ENCODE data around the gene SYT11.
A peak's percentile ranks its signal among the peaks of the same experiment; 100 is the strongest.
"Not testable (repeated sequence)": the region's sequence is repeated elsewhere in the genome, so short reads cannot be mapped to it uniquely, and the experiment has no call there.

SYT11 gene

GRCh38 chr1:155861896-155862295 lies 2.5 kb downstream of the SYT11 start:
- no peak for DNase-seq

- DNase-seq = no peak
Measured at GRCh38 chr1:155864393-155864792, 5.0 kb downstream of the SYT11 start.

DNA sequence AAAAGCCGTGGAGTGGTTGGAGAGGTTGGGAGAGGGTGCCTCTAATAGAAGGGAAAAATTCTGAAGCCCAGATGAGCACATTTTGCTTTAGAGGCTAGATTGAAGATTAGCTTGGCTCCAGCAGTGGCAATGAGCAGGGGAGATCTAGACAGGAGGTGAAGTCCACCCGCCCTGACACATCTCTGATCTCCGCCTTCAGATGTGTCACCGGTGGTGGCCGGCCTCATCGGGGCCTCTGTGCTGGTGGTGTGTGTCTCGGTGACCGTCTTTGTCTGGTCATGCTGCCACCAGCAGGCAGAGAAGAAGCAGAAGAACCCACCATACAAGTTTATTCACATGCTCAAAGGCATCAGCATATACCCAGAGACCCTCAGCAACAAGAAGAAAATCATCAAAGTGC lies 8.4 kb downstream of the SYT11 start:
- DNase-seq = no peak

DNA sequence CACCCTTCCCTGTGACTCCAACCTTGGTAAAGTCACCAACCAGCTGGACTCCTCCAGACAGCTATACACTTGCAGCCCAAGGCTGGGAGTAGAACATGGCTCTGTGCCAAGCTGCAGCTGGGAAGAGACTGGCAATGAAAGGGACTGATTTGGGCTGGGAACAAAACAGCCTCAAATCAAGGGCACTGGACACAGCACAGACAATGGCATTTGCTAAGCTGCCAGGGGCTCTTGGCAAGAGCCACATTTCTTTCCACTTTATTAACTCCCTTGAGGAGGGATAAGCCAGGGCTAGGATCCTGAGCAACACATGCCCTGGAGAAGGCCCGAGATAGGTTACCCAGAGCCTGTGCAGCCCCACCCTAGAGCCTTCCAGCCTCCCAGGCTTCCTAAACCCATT lies 12.0 kb downstream of the SYT11 start:
- DNase-seq = peak; percentile 7

DNA sequence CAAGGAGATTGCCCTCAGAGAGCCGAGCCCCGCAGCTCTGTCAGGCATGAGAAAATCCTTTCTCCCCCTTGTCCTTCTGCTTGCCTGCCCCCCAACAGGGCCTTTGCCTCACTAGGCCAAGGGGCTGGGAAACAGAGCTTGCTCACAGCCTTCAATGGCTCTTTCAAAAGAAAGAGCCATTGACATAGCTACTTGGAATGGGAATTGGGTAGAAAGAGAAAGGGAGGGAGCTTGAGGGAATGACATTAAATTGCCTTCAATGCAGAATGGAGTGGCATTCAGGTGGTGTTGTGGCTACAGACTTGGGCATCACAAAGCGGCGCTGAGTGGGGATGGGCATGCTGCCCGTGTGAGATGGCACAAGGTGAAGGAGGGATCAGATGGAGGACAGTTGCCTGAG lies 13.2 kb downstream of the SYT11 start:
- no peak for DNase-seq

GRCh38 chr1:155873860-155874259 lies 14.5 kb downstream of the SYT11 start:
- no peak for DNase-seq

GRCh38 chr1:155877945-155878344 lies 18.6 kb downstream of the SYT11 start:
- DNase-seq = no peak

DNA sequence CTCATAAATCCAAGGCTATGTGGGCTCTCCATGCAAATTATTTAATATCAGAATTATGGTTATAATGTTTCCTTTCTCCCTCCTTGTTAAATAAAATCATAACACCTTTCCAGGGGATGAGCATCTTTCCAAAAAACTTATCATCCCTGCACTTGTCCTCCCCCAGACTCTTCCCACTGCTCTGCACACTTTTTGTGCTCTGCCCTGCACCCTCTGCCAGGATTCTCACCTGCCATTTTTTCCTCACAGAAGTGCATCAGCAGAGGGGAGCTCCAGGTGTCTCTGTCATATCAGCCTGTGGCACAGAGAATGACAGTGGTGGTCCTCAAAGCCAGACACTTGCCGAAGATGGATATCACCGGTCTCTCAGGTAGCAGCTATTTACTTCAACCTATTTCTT lies 20.9 kb downstream of the SYT11 start:
- DNase-seq = no peak

GRCh38 chr1:155880950-155881349 lies 21.6 kb downstream of the SYT11 start:
- no peak for DNase-seq

DNA sequence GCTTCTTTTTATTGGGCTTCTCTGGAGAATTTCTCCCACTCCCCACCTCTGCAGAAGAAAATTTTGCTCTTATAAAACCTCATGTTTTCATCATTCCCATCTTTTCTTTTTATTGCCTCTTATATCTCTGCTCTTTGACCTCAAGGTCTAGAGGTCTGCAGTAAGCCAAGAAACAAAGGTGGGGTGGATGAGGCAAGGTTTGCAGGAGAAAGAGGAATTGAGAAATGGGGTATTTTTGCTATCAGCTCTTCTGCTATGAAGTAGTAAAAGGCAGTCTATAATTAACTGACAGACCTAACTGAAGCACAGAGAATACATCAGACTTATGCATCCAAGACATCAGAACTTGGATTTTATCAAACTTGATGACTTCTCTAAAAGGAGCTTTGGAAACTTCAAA lies 22.9 kb downstream of the SYT11 start:
- no peak for DNase-seq

GRCh38 chr1:155882766-155883165 lies 23.4 kb downstream of the SYT11 start:
- no peak for DNase-seq

DNA sequence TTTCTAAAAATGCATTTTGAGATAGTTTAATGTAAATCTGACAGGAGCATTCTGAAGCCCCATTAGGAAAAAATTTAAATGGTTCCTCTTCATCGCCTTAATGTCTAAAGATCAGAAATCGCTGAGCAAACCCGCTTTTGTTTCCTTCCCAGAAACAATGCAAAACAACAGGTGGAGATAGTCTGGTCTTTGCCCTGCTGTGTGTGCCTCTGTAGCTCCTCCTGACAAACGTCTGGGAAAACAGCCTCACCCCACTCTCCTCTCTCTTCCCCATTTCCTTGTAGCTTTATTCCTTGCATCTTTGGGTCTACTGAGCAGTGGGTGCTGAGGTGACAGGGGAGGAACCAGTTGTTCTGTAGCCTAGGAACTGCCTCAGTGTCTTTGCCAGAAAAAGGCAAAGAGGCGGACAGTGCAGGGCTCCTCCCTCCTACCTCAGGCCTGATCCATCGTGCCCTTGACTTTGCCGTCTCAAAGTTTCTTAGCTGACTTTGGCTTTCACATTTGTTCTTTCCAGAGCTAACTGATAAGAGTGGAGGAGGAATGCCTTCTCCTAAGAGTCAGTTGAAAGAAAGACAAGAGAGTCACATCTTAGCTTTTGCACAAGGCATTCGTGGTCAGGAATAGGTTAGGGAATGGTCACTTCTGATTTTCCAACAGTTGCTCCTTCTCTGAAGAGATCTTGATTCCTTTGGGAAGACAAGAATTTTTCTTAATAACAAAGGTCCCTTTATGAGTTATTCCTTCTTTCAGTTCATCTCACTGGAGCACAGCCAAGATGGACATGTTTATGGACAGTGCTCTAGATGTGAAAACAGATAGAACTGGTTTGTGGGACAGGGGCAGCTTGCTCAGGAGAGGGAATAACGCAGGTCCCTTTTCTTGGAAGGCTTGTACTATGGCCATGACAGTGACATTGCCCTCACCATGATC lies 24.9 kb downstream of the SYT11 start:
- DNase-seq = no peak

DNA sequence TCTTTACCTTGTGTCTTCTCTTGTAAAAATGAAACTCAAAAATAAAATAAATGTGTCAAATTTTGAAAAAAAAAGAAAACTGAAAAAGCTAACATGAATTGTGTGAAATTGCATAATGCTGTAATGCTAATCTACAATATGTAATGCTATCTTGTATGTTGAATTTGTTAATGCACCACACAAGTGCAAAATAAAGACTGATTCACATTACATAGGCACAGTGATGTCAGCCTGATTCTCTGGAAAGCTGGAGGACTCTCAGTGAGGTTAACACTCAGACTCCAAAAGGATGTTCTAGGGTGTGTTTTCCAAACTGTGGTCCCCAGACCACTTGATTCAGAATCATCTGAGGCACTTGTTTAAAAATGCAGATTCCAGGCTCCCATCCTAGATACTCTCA lies 25.6 kb downstream of the SYT11 start:
- DNase-seq = no peak

GRCh38 chr1:155888481-155888880 lies 29.1 kb downstream of the SYT11 start:
- no peak for DNase-seq

DNA sequence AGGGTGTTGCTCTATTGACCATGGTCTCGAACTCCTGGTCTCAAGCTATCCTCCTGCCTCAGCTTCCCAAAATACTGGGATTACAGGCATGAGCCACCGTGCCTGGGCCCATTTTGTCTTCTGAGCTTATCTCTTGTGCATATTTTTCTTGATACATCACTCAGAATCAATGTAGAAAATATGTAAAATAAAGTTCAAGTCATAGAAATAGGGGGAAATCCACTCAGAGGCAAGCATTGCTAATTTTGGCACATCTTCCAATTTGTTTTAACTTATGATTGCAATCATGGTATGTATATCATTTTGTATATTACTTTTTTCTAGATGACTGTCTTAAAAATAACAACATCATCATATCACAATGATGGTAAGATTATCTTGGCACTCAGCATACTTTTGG lies 30.2 kb downstream of the SYT11 start:
- DNase-seq = no peak

GRCh38 chr1:155890251-155890650 lies 30.9 kb downstream of the SYT11 start:
- no peak for DNase-seq

GRCh38 chr1:155892796-155893195 lies 33.4 kb downstream of the SYT11 start:
- no peak for DNase-seq

DNA sequence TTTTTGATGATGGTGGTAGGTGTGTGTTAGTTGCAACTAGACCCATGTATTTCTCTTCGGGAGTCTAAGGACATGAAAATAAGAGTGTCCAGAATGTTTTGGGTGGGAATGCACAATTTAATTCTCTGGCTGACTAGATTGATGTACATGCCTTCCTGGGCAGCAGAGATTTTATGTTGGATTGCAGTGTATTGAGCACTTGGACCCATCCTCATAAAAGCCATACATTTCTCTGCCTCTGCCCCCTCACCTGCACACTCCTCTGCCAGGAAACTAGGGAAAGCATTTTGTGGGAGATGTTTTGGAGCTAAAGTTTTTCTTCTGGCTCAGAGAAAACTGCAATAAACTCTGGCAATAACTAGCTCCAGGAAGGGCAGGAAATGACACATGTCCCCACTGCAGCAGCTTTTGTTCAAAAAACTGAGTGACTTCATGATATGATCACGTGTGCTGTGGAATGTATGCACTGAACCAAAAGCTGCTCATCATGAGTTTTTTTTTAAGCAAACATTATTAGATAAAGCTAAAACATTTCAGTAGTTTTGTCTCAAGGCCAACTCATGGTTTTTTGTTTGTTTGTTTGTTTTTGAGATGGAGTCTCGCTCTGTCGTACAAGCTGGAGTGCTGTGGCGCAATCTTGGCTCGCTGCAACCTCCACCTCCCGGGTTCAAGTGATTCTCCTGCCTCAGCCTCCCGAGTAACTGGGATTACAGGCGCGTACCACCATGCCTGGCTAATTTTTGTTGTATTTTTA lies 34.2 kb downstream of the SYT11 start:
- DNase-seq = no peak

DNA sequence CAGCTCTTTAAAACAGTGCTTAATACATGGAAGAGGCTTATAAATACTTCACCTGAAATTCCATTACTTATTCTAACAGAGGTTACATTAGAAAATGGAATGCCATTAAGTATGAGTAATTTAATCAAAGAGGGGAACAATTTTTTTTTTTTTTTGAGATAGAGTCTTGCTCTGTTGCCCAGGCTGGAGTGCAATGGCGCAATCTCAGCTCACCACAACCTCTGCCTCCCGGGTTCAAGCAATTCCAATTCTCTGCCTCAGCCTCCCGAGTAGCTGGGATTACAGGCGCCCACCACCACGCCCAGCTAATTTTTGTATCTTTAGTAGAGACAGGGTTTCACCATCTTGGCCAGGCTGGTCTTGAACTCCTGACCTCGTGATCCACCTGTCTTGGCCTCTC lies 36.2 kb downstream of the SYT11 start:
- DNase-seq = not testable (repeated sequence)

GRCh38 chr1:155896476-155896875 lies 37.1 kb downstream of the SYT11 start:
- not testable (repeated sequence) for DNase-seq

DNA sequence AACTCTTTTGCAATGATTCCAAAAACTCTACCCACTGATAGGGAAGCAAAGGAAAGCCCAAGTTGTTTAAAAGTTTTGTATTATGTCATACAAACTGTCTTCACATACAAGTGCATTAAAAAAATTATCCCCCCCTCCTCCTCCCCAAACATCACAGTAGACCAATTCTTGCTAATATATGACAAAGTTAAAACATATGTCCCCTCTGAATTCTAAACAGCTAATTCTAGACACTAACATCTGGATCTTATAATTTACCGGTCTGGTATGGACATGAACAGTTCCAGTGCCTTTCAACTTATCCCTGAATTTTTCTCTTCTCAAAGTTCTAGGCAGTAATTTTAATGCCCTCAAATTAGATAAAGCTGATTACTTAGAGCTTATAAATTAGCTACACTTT lies 38.4 kb downstream of the SYT11 start:
- DNase-seq = no peak

- no peak for DNase-seq
Measured at GRCh38 chr1:155898888-155899287, 39.5 kb downstream of the SYT11 start.

GRCh38 chr1:155899683-155900082 lies 40.3 kb downstream of the SYT11 start:
- no peak for DNase-seq

- DNase-seq = no peak
Measured at GRCh38 chr1:155900161-155900560, 40.8 kb downstream of the SYT11 start.

All from NCI-H524 treated with DMSO at 0.1 percent for 48 hours (cell line).